GM18873 (cell line): ENCODE results near the gene RFC1.

Source experiments
- ATAC-seq: cut with Tn5 transposase; IDR thresholded peaks from one replicate; pipeline ENCODE4 v1.9.1; 2021; ENCODE audit warnings: mild to moderate bottlenecking, moderate library complexity, moderate number of reproducible peaks; ENCODE audit not compliant: unreplicated experiment, low FRiP score

Gene RFC1

DNA sequence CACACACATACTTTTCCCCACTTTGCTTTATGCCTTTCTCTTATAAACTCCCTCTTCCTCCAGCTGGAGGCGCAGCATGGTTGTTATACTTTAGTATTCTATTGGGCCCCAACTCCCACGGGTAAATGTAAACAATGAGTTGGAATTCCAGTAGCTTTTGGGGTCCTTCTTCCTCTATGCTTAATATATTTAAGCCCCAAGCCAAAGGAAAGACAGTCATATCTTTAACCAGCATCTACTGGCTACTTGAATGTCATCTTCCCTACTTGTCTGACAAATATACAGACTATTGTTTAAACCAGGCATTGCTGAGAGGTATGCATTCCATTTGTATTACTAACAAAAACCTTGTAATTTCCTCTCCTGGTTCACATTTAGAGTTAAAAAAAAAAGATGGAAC lies 110.9 kb downstream of the RFC1 start:
- no peak for ATAC-seq

DNA sequence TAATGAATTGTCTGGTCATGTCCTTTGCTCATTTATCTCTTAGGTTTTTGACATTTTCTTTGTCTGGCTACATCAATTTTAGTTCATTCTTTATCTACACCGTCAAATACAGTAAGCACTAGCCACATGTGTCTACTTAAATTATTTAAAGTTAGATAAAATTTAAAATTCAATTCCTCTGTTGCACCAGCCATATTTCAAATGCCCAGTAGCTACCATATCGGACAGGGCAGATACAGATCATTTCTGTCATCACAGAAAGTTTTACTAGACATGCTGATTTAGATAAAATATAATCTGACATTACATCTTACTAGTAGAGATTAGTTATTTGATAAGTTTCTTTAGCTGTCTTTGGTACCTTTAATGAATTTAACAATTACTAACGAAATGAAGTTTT lies 122.7 kb downstream of the RFC1 start:
- no peak for ATAC-seq
